ENCODE data around the gene PIWIL4.

DNA sequence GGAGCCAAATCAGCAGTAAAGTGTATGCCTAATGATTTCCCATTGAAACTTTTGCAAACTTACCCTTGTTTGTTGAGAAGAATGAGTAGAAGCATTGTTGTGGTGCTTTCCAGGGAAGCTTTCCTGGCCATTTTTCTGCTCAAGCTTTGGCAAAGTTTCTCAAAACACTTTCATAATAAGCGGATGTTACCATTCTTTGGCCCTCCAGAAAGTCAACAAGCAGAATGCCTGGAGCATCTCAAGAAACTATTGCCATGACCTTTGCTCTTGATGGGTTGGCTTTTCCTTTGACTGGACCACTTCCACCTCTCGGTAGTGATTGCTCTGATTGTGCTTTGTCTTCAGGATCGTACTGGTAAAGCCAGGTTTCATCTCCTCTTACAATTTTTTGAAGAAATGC lies 10.7 kb downstream of the PIWIL4 start:
- TF ChIP-seq, protein P1, sequence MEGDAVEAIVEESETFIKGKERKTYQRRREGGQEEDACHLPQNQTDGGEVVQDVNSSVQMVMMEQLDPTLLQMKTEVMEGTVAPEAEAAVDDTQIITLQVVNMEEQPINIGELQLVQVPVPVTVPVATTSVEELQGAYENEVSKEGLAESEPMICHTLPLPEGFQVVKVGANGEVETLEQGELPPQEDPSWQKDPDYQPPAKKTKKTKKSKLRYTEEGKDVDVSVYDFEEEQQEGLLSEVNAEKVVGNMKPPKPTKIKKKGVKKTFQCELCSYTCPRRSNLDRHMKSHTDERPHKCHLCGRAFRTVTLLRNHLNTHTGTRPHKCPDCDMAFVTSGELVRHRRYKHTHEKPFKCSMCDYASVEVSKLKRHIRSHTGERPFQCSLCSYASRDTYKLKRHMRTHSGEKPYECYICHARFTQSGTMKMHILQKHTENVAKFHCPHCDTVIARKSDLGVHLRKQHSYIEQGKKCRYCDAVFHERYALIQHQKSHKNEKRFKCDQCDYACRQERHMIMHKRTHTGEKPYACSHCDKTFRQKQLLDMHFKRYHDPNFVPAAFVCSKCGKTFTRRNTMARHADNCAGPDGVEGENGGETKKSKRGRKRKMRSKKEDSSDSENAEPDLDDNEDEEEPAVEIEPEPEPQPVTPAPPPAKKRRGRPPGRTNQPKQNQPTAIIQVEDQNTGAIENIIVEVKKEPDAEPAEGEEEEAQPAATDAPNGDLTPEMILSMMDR (IDR thresholded peaks at IDR 0.05 in 8 of 11, conservative IDR thresholded peaks at IDR 0.05 in 3 of 11) = no peak
- TF ChIP-seq POLR2AphosphoS5 (IDR thresholded peaks at IDR 0.05) = no peak

Measured in spleen (tissue), 7 donors.